H1 (cell line): ENCODE results near the gene CCS. TPM values are rescaled to one million over a fixed set of nuclear protein-coding genes. Genes with fewer than 3 reads are reported as not detected.

Experiments
- ATF2 ChIP-seq: IDR thresholded peaks from 2 replicates; pipeline ENCODE4 v1.6.1; 2012; ENCODE audit warnings: low read length, inconsistent platforms
- CEBPB ChIP-seq: IDR thresholded peaks from 2 replicates; pipeline ENCODE4 v1.6.1; 2012; ENCODE audit warnings: low read depth, low read length
- CHD1 ChIP-seq: IDR thresholded peaks from 2 replicates; pipeline ENCODE4 v1.6.1; 2012; ENCODE audit warnings: low read depth, low read length, improper control_type of control experiment
- CHD7 ChIP-seq: fragments of 300-600 bp; sonication (generic); IDR thresholded peaks from 2 replicates; pipeline ENCODE4 v1.7.1; 2012; ENCODE audit warnings: low read length, moderate library complexity, mild to moderate bottlenecking, inconsistent platforms; ENCODE audit not compliant: insufficient replicate concordance
- CTBP2 ChIP-seq: IDR thresholded peaks from 2 replicates; pipeline ENCODE4 v1.7.0; 2011; ENCODE audit warnings: borderline replicate concordance, mild to moderate bottlenecking, moderate library complexity, mixed read lengths, low read length; ENCODE audit not compliant: insufficient read depth, insufficient read length
- EZH2 ChIP-seq: fragments of 200-600 bp; sonication (generic); IDR thresholded peaks from 2 replicates; pipeline ENCODE4 v1.7.1; 2012; ENCODE audit warnings: low read depth, mild to moderate bottlenecking, moderate library complexity, low read length, inconsistent platforms; ENCODE audit not compliant: severe bottlenecking
- KDM4A ChIP-seq: IDR thresholded peaks from one replicate; pipeline ENCODE4 v1.7.1; 2012; ENCODE audit warnings: low read depth, mild to moderate bottlenecking, moderate library complexity, low read length, inconsistent platforms; ENCODE audit not compliant: severe bottlenecking
- SIN3A ChIP-seq, 2 experiments: IDR thresholded peaks in 1 of 2; conservative IDR thresholded peaks in 1 of 2; 2 replicates each; pipeline ENCODE4 v1.6.1; 2011 to 2012; ENCODE audit warnings: low read length in 2 of 2, improper control_type of control experiment in 1 of 2, low read depth in 1 of 2, mild to moderate bottlenecking in 1 of 2
- ZNF274 ChIP-seq: IDR thresholded peaks from 2 replicates; pipeline ENCODE4 v1.7.0; 2012; ENCODE audit warnings: low read length, borderline replicate concordance; ENCODE audit errors: extremely low read depth
- polyA plus RNA-seq, 7 experiments: library from polyadenylated mRNA; depleted of rRNA in 3 of 7; stranded (reverse) in 5 of 7; unstranded in 2 of 7; fragments of >200 nt in 5 of 7; fragments of 200-250 nt in 2 of 7; gene quantifications; 1 replicate in 5 of 7; 2 replicates in 1 of 7; 4 replicates in 1 of 7; pipeline versions ENCODE4 v1.2.1 to v1.2.3, GENCODE V29; 2011 to 2013; ENCODE audit warnings: missing spikeins in 2 of 7, mixed read lengths in 2 of 7
- total RNA-seq: library from RNA; stranded (reverse); fragmentation: NEBNext Ultra II Directional; extraction: Animal tissue kit (Norgen Biotek cat#: 25700); gene quantifications from 2 replicates; pipeline ENCODE4 v1.2.1, GENCODE V29; 2021

CCS gene
- total and polyA plus RNA-seq, 2 of the 8 experiments (the other 6 are each of a cell fraction or from before 2014, with no cell fraction given): 37.1 to 37.7 TPM

GRCh38 chr11:66649903-66650302, 56.9 kb downstream of the CCS start (continued):
- TF ChIP-seq CHD7: no peak
- TF ChIP-seq KDM4A: no peak
- no peak for TF ChIP-seq EZH2
- no peak for TF ChIP-seq CHD1
- no peak for TF ChIP-seq ZNF274
- TF ChIP-seq ATF2: no peak
- TF ChIP-seq CTBP2: no peak
- TF ChIP-seq CEBPB: no peak
- no peak for TF ChIP-seq SIN3A (conservative IDR thresholded peaks at IDR 0.05 in 1 of 2, IDR thresholded peaks at IDR 0.05 in 1 of 2; ENCODE audit: low read depth in 1 of 2, low read length in 2 of 2)
